ENCODE measurements around the gene ITGB2.

The ITGB2 gene

GRCh38 chr21:44943686-44944550 lies 23.2 kb upstream of the ITGB2 start:
- TF ChIP-seq CTCF (conservative IDR thresholded peaks at IDR 0.05): no peak
- no peak overlapping the region for H3K27ac ChIP-seq

- H3K27ac ChIP-seq: no peak overlapping the region
- TF ChIP-seq CTCF (conservative IDR thresholded peaks at IDR 0.05): no peak
These were observed 22.4 kb upstream of the ITGB2 start for GRCh38 chr21:44943005-44943685.

GRCh38 chr21:44942566-44942965 lies 21.9 kb upstream of the ITGB2 start:
- no peak overlapping the region; the same call in 1 of the 2 replicates for H3K27ac ChIP-seq
- TF ChIP-seq CTCF (conservative IDR thresholded peaks at IDR 0.05): no peak

- peak overlapping the region; percentile 93; the same call in 1 of the 2 replicates for H3K27ac ChIP-seq
- TF ChIP-seq CTCF (conservative IDR thresholded peaks at IDR 0.05): no peak
These were observed 20.9 kb upstream of the ITGB2 start for GRCh38 chr21:44941567-44941966.

GRCh38 chr21:44940116-44940631 lies 19.5 kb upstream of the ITGB2 start:
- H3K27ac ChIP-seq: peak overlapping the region; percentile 93
- no peak for TF ChIP-seq CTCF (conservative IDR thresholded peaks at IDR 0.05)

- peak within 1 kb of the TSS; percentile 93 for H3K27ac ChIP-seq
- TF ChIP-seq CTCF (conservative IDR thresholded peaks at IDR 0.05): no peak
These were observed 18.9 kb upstream of the ITGB2 start, which contains the start of gene SLX9 for GRCh38 chr21:44939532-44940115. TSS of gene SLX9 (plus strand) at chr21:44940029. CDS start at chr21:44940058, 29 bp downstream.
